CD4-positive, alpha-beta T cell treated with Interleukin-10 for 1 hour (primary cell): ENCODE data around the gene CACNB2.

Experiments used
- DNase-seq: peaks from one replicate; pipeline ENCODE4 v3.0.0-alpha.2; 2020

CACNB2 gene

GRCh38 chr10:18233775-18234174 is 93.6 kb downstream of the CACNB2 start:
- DNase-seq: no peak

GRCh38 chr10:18235477-18235876 is 95.3 kb downstream of the CACNB2 start:
- DNase-seq: no peak

GRCh38 chr10:18236756-18237155 is 96.5 kb downstream of the CACNB2 start:
- DNase-seq: no peak

GRCh38 chr10:18238870-18239485 is 98.8 kb downstream of the CACNB2 start:
- peak; percentile 6 for DNase-seq

GRCh38 chr10:18240185-18240882 is 100.1 kb downstream of the CACNB2 start:
- DNase-seq: no peak

GRCh38 chr10:18246967-18247366 is 106.7 kb downstream of the CACNB2 start:
- DNase-seq: no peak

GRCh38 chr10:18252086-18252485 is 111.9 kb downstream of the CACNB2 start:
- DNase-seq: no peak

GRCh38 chr10:18254086-18254485 is 113.9 kb downstream of the CACNB2 start:
- DNase-seq: no peak

- DNase-seq: no peak
Measured at GRCh38 chr10:18254692-18255091, 114.5 kb downstream of the CACNB2 start.

- no peak for DNase-seq
Measured at GRCh38 chr10:18260310-18260922, 120.2 kb downstream of the CACNB2 start.

GRCh38 chr10:18261063-18261610 is 120.9 kb downstream of the CACNB2 start:
- no peak for DNase-seq

GRCh38 chr10:18261768-18262231 is 121.6 kb downstream of the CACNB2 start:
- no peak for DNase-seq

GRCh38 chr10:18264466-18265050 is 124.3 kb downstream of the CACNB2 start:
- DNase-seq: no peak

GRCh38 chr10:18268005-18268404 is 127.8 kb downstream of the CACNB2 start:
- DNase-seq: no peak

- DNase-seq: no peak
Measured at GRCh38 chr10:18271491-18271890, 131.3 kb downstream of the CACNB2 start.

GRCh38 chr10:18273039-18273438 is 132.8 kb downstream of the CACNB2 start:
- no peak for DNase-seq

GRCh38 chr10:18278181-18278580 is 138.0 kb downstream of the CACNB2 start:
- DNase-seq: no peak

GRCh38 chr10:18279173-18279572 is 138.9 kb downstream of the CACNB2 start:
- DNase-seq: no peak

GRCh38 chr10:18282094-18282493 is 141.9 kb downstream of the CACNB2 start:
- DNase-seq: no peak

- DNase-seq: no peak
Measured at GRCh38 chr10:18290651-18291313, 150.6 kb downstream of the CACNB2 start.

- DNase-seq: no peak
Measured at GRCh38 chr10:18293536-18294510, 153.6 kb downstream of the CACNB2 start.

GRCh38 chr10:18294633-18295032 is 154.4 kb downstream of the CACNB2 start:
- no peak for DNase-seq
